Small intestine (tissue), 7 donors: ENCODE measurements around the gene CHMP4A. TPM values are rescaled to one million over a fixed set of nuclear protein-coding genes. Genes with fewer than 3 reads are reported as not detected.
"Not testable (repeated sequence)": the region's sequence is repeated elsewhere in the genome, so short reads cannot be mapped to it uniquely, and the experiment has no call there.

Experiments used
- DNase-seq, 2 donors: peaks; one replicate each; pipeline versions ENCODE4 v3.0.0 to v3.0.0-alpha.2; 2013
- FAIRE-seq: peaks from 2 replicates; lab custom pipeline; 2012; peaks lifted over from hg19 to GRCh38; lab: Jason Lieb, UNC
- H3K27ac ChIP-seq, 3 donors: one replicate each; pipeline ENCODE4 v1.5.1; 2013; ENCODE audit warnings: low read length in 2 of 3, mild to moderate bottlenecking in 2 of 3, control low read depth in 1 of 3, inconsistent platforms in 1 of 3, low read depth in 1 of 3, moderate library complexity in 1 of 3
- H3K27me3 ChIP-seq, 3 donors: one replicate each; pipeline ENCODE4 v1.6.1; 2013; ENCODE audit warnings: low read length in 3 of 3, inconsistent platforms in 1 of 3; ENCODE audit not compliant: control insufficient read depth in 3 of 3, insufficient read depth in 3 of 3
- H3K36me3 ChIP-seq, 3 donors: one replicate each; pipeline ENCODE4 v1.6.1; 2013; ENCODE audit warnings: low read length in 3 of 3, inconsistent platforms in 1 of 3, low read depth in 1 of 3, mild to moderate bottlenecking in 1 of 3, moderate library complexity in 1 of 3; ENCODE audit not compliant: control insufficient read depth in 3 of 3, insufficient read depth in 2 of 3
- H3K4me1 ChIP-seq, 3 donors: one replicate each; pipeline ENCODE4 v1.6.1; 2013; ENCODE audit warnings: low read length in 2 of 3, inconsistent platforms in 1 of 3, low read depth in 1 of 3, mild to moderate bottlenecking in 1 of 3, moderate library complexity in 1 of 3; ENCODE audit not compliant: control insufficient read depth in 3 of 3, insufficient read depth in 2 of 3
- H3K4me3 ChIP-seq, 3 donors: one replicate each; pipeline ENCODE4 v1.5.1; 2013; ENCODE audit warnings: low read length in 3 of 3, control low read depth in 1 of 3, inconsistent platforms in 1 of 3, low read depth in 1 of 3, mild to moderate bottlenecking in 1 of 3, moderate library complexity in 1 of 3
- H3K9me3 ChIP-seq, 2 donors: one replicate each; pipeline ENCODE4 v1.6.1; 2013; ENCODE audit warnings: low read depth in 1 of 2, low read length in 1 of 2; ENCODE audit not compliant: control insufficient read depth in 2 of 2, insufficient read depth in 1 of 2
- WGBS, 3 donors: extraction: QIAGEN DNeasy Blood & Tissue Kit; methylation state at CpG; one replicate each; pipeline ENCODE4 v1.1.7; 2013; 5-methylcytosine and 5-hydroxymethylcytosine counted together
- polyA plus RNA-seq, 4 donors: library from polyadenylated mRNA; stranded (reverse) in 3 of 4; unstranded in 1 of 4; fragments of 200-250 nt in 3 of 4; fragments of 120-200 nt in 1 of 4; gene quantifications; one replicate each; pipeline versions ENCODE4 v1.2.1 to v1.2.3, GENCODE V29; 2013
- donor health status: healthy with polysubstance abuse.
- donor health status: control.
- donor health status: control.
- donor health status: Bipolar disorder and iron deficiency.
- donor health status: healthy.

The CHMP4A gene
- polyA plus RNA-seq, 4 donors: 70.0 to 121 (median 94.9) TPM

GRCh38 chr14:24224618-24225071, 11.4 kb upstream of the CHMP4A start:
- no peak for FAIRE-seq
- Histone ChIP-seq H3K4me3 (no peak overlapping the region), H3K9me3 (no peaks in the 10 kb centered on the region), H3K4me1 (no peaks in the 10 kb centered on the region), H3K27me3 (no peaks in the 10 kb centered on the region), H3K36me3 (peaks cover 0 to 17% (median 0%) of the 10 kb centered on the region in 3 donors), H3K27ac (peak overlapping the region in 1 of 3 donors; percentile 16)
- WGBS, 3 donors: 89 to 95% (median 89%) methylated on average over 7 of the region's 7 CpGs
- no peak for DNase-seq

- H3K4me1 ChIP-seq, H3K27me3 ChIP-seq, H3K4me3 ChIP-seq, FAIRE-seq, H3K9me3 ChIP-seq, H3K27ac ChIP-seq, DNase-seq: not testable (repeated sequence)
- H3K36me3 ChIP-seq: peaks cover 0 to 12% (median 0%) of the 10 kb centered on the region in 3 donors
- WGBS, 3 donors: 97 to 99% (median 97%) methylated on average over 4 of the region's 4 CpGs
Measured at GRCh38 chr14:24222987-24223386, 9.7 kb upstream of the CHMP4A start.

- DNase-seq (no peak), FAIRE-seq (no peak)
- Histone ChIP-seq H3K4me3 (no peak overlapping the region), H3K9me3 (no peaks in the 10 kb centered on the region), H3K27me3 (no peaks in the 10 kb centered on the region), H3K36me3 (peaks cover 0 to 14% (median 0%) of the 10 kb centered on the region in 3 donors), H3K27ac (no peak overlapping the region), H3K4me1 (peaks cover 0 to 8% (median 0%) of the 10 kb centered on the region in 3 donors)
- 61 to 64% (median 63%) methylated on average over 3 of the region's 3 CpGs for WGBS, 3 donors
Measured at GRCh38 chr14:24219521-24219920, 6.2 kb upstream of the CHMP4A start.

- peaks cover 0 to 13% (median 0%) of the 10 kb centered on the region in 3 donors for H3K4me1 ChIP-seq
- peaks cover 0 to 12% (median 0%) of the 10 kb centered on the region in 3 donors for H3K36me3 ChIP-seq
- FAIRE-seq (no peak), DNase-seq (no peak)
- WGBS, 3 donors: 88 to 96% (median 89%) methylated on average over 4 of the region's 4 CpGs
- no peak overlapping the region for H3K27ac ChIP-seq
- H3K27me3 ChIP-seq: no peaks in the 10 kb centered on the region
- no peak overlapping the region for H3K4me3 ChIP-seq
- H3K9me3 ChIP-seq: no peaks in the 10 kb centered on the region
Measured at GRCh38 chr14:24219080-24219479, 5.8 kb upstream of the CHMP4A start.

GRCh38 chr14:24216876-24217275, 3.6 kb upstream of the CHMP4A start:
- 89 to 100% (median 97%) methylated on average over 1 of the region's 1 CpG for WGBS, 3 donors
- not testable (repeated sequence) for FAIRE-seq, DNase-seq

GRCh38 chr14:24216345-24216699, 3.0 kb upstream of the CHMP4A start:
- Histone ChIP-seq H3K4me1 (peaks cover 0 to 20% (median 0%) of the 10 kb centered on the region in 3 donors), H3K27ac (peak overlapping the region; percentile 90 to 99 (median 99)), H3K27me3 (no peaks in the 10 kb centered on the region), H3K36me3 (peaks cover 0 to 11% (median 0%) of the 10 kb centered on the region in 3 donors), H3K9me3 (no peaks in the 10 kb centered on the region), H3K4me3 (no peak overlapping the region)
- FAIRE-seq: no peak
- WGBS, 3 donors: 69 to 89% (median 75%) methylated on average over 2 of the region's 2 CpGs
- DNase-seq: no peak

More at GRCh38 chr14:24216876-24217275, 3.6 kb upstream of the CHMP4A start:
- peaks cover 0 to 20% (median 0%) of the 10 kb centered on the region in 3 donors for H3K4me1 ChIP-seq
- H3K27me3 ChIP-seq, H3K27ac ChIP-seq, H3K4me3 ChIP-seq, H3K36me3 ChIP-seq, H3K9me3 ChIP-seq: not testable (repeated sequence)

- peaks cover 0 to 17% (median 0%) of the 10 kb centered on the region in 3 donors for H3K36me3 ChIP-seq
- no peak for FAIRE-seq
- WGBS, 3 donors: 0% methylated on average over 40 of the region's 40 CpGs
- peaks cover 0 to 20% (median 0%) of the 10 kb centered on the region in 3 donors for H3K4me1 ChIP-seq
- peak; percentile 92 to 96 for DNase-seq
- no peaks in the 10 kb centered on the region for H3K9me3 ChIP-seq
- H3K27me3 ChIP-seq: no peaks in the 10 kb centered on the region
- H3K27ac ChIP-seq: peak within 1 kb of the TSS; percentile 90 to 99 (median 99)
- H3K4me3 ChIP-seq: peak within 1 kb of the TSS; percentile 53 to 74 (median 69)
Measured at GRCh38 chr14:24215495-24216344, 2.4 kb upstream of the CHMP4A start, which contains the start of gene MDP1. Gene MDP1, minus strand, starts transcription at chr14:24216066. Its CDS starts 111 bp downstream, at chr14:24215955.

- peaks cover 0 to 20% (median 0%) of the 10 kb centered on the region in 3 donors for H3K4me1 ChIP-seq
- no peak for FAIRE-seq
- WGBS, 3 donors: 74 to 88% (median 80%) methylated on average over 7 of the region's 7 CpGs
Measured at GRCh38 chr14:24213866-24214662, 776 bp upstream of the CHMP4A start.

More at GRCh38 chr14:24213866-24214662, 776 bp upstream of the CHMP4A start:
- peak overlapping the region in 2 of 3 donors; percentile 78 to 85 for H3K4me3 ChIP-seq
- peaks cover 0 to 32% (median 8%) of the 10 kb centered on the region in 3 donors for H3K36me3 ChIP-seq
- no peaks in the 10 kb centered on the region for H3K9me3 ChIP-seq
- DNase-seq: peak in 1 of 2 donors; percentile 50
- peak overlapping the region; percentile 98 to 99 (median 98) for H3K27ac ChIP-seq
- no peaks in the 10 kb centered on the region for H3K27me3 ChIP-seq
